Smooth muscle cell (in vitro differentiated cells): ENCODE data around the gene SIMC1. TPM values are rescaled to one million over a fixed set of nuclear protein-coding genes. Genes with fewer than 3 reads are reported as not detected.

Experiments used
- DNase-seq: peaks from one replicate; lab custom pipeline; 2025; ENCODE audit not compliant: unreplicated experiment; lab: John Stamatoyannopoulos, UW
- H2AFZ ChIP-seq: fragments of 200-600 bp; sonication (generic); 2 replicates; pipeline ENCODE4 v1.6.0; 2016; ENCODE audit warnings: antibody characterized with exemption, low read depth, mild to moderate bottlenecking
- H3F3A ChIP-seq: fragments of 200-600 bp; sonication (generic); 2 replicates; pipeline ENCODE4 v1.6.0; 2017; ENCODE audit warnings: antibody characterized with exemption, low read depth
- H3K27ac ChIP-seq: fragments of 200-600 bp; sonication (generic); 2 replicates; pipeline ENCODE4 v1.5.1; 2016; ENCODE audit warnings: low read depth, mild to moderate bottlenecking
- H3K27me3 ChIP-seq: fragments of 200-600 bp; sonication (generic); 2 replicates; pipeline ENCODE4 v1.6.1; 2016; ENCODE audit warnings: low read depth, mild to moderate bottlenecking
- H3K36me3 ChIP-seq: fragments of 200-600 bp; sonication (generic); 2 replicates; pipeline ENCODE4 v1.5.1; 2016; ENCODE audit warnings: low read depth
- H3K4me1 ChIP-seq: fragments of 200-600 bp; sonication (generic); 2 replicates; pipeline ENCODE4 v1.5.1; 2016; ENCODE audit warnings: low read depth
- H3K4me2 ChIP-seq: fragments of 200-600 bp; sonication (generic); 2 replicates; pipeline ENCODE4 v1.6.0; 2016; ENCODE audit warnings: mild to moderate bottlenecking
- H3K4me3 ChIP-seq: fragments of 200-600 bp; sonication (generic); 2 replicates; pipeline ENCODE4 v1.5.1; 2016; ENCODE audit warnings: mild to moderate bottlenecking
- H3K79me2 ChIP-seq: fragments of 200-600 bp; sonication (generic); 2 replicates; pipeline ENCODE4 v1.6.0; 2016; ENCODE audit warnings: low read depth, mild to moderate bottlenecking
- H3K9ac ChIP-seq: fragments of 200-600 bp; sonication (generic); 2 replicates; pipeline ENCODE4 v1.6.0; 2016; ENCODE audit warnings: low read depth
- H3K9me3 ChIP-seq: fragments of 200-600 bp; sonication (generic); replicated peaks from 2 replicates; pipeline ENCODE4 v1.5.1; 2016; ENCODE audit warnings: low read depth
- H4K20me1 ChIP-seq: fragments of 200-600 bp; sonication (generic); 2 replicates; pipeline ENCODE4 v1.6.0; 2016; ENCODE audit warnings: low read depth
- CTCF ChIP-seq: fragments of 200-600 bp; sonication (generic); IDR thresholded peaks from 2 replicates; pipeline ENCODE4 v1.5.1; 2017; ENCODE audit warnings: borderline replicate concordance, mild to moderate bottlenecking, antibody characterized with exemption; ENCODE audit not compliant: insufficient read depth, poor library complexity, severe bottlenecking
- WGBS: methylation state at CpG from one replicate; pipeline ENCODE4 v1.1.7; 2016; ENCODE audit warnings: low lambda C conversion rate; 5-methylcytosine and 5-hydroxymethylcytosine counted together
- polyA plus RNA-seq: library from polyadenylated mRNA; unstranded; fragments of >200 nt; fragmentation: Nextera tagmentation; extraction: Ambion mirVana; gene quantifications from 2 replicates; pipeline ENCODE4 v1.2.1, GENCODE V29; 2016
- total RNA-seq: library from RNA; depleted of rRNA; stranded (reverse); fragments of >200 nt; gene quantifications from 2 replicates; pipeline ENCODE4 v1.2.3, GENCODE V29; 2014

Gene SIMC1
- total and polyA plus RNA-seq, 2 experiments from 2014 or later: 15.3 to 16.3 TPM

GRCh38 chr5:176384366-176384930 is 146.2 kb downstream of the SIMC1 start:
- TF ChIP-seq CTCF: no peak
- DNase-seq: no peak
- Histone ChIP-seq H3K79me2 (peaks cover 29% of the 10 kb centered on the region), H3K4me3 (no peak overlapping the region), H4K20me1 (no peaks in the 10 kb centered on the region), H3K36me3 (peaks cover 7% of the 10 kb centered on the region), H3K27me3 (no peaks in the 10 kb centered on the region), H3K9me3 (no peaks in the 10 kb centered on the region), H3K4me1 (peaks cover 11% of the 10 kb centered on the region), H3F3A (no peaks in the 10 kb centered on the region), H3K27ac (no peak overlapping the region), H3K4me2 (no peak overlapping the region), H3K9ac (no peak overlapping the region), H2AFZ (no peak overlapping the region)
- 99% methylated on average over 8 of the region's 8 CpGs for WGBS

GRCh38 chr5:176384991-176385390 is 146.8 kb downstream of the SIMC1 start:
- Histone ChIP-seq H3K9ac (no peak overlapping the region), H3K27me3 (no peaks in the 10 kb centered on the region), H3K79me2 (peaks cover 29% of the 10 kb centered on the region), H2AFZ (no peak overlapping the region), H3F3A (no peaks in the 10 kb centered on the region), H3K27ac (no peak overlapping the region), H3K9me3 (no peaks in the 10 kb centered on the region), H3K4me1 (peaks cover 14% of the 10 kb centered on the region), H3K4me2 (no peak overlapping the region), H3K36me3 (peaks cover 7% of the 10 kb centered on the region), H4K20me1 (no peaks in the 10 kb centered on the region), H3K4me3 (no peak overlapping the region)
- TF ChIP-seq CTCF: no peak
- DNase-seq: no peak
- 96% methylated on average over 12 of the region's 12 CpGs for WGBS

DNA sequence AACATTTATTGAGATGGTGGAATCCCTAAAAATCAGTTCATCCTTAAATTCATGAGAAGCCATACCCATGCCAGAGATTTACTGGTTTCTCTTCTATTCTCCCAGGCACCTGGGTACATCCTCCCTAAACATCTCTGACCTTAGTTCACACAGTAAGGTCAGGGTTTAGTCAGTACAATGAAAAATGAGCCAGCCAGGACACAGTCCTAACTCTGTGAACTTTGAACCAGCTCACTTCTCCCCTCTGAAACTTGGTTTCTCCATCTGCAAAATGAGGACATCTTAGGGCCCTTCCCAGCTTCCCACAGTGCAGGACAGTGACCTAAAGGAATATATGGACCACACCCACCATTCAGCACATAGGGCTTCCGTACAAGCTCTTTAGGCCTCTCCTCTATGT is 148.3 kb downstream of the SIMC1 start:
- no peak for DNase-seq
- Histone ChIP-seq H4K20me1 (no peaks in the 10 kb centered on the region), H3F3A (no peaks in the 10 kb centered on the region), H3K4me2 (peak overlapping the region; percentile 99), H3K4me3 (no peak overlapping the region), H3K27ac (no peak overlapping the region), H3K4me1 (peaks cover 14% of the 10 kb centered on the region), H3K27me3 (no peaks in the 10 kb centered on the region), H2AFZ (no peak overlapping the region), H3K9me3 (no peaks in the 10 kb centered on the region), H3K79me2 (peaks cover 29% of the 10 kb centered on the region), H3K36me3 (peaks cover 7% of the 10 kb centered on the region), H3K9ac (no peak overlapping the region)
- TF ChIP-seq CTCF: no peak
- WGBS: 81% methylated on average over 1 of the region's 1 CpG

DNA sequence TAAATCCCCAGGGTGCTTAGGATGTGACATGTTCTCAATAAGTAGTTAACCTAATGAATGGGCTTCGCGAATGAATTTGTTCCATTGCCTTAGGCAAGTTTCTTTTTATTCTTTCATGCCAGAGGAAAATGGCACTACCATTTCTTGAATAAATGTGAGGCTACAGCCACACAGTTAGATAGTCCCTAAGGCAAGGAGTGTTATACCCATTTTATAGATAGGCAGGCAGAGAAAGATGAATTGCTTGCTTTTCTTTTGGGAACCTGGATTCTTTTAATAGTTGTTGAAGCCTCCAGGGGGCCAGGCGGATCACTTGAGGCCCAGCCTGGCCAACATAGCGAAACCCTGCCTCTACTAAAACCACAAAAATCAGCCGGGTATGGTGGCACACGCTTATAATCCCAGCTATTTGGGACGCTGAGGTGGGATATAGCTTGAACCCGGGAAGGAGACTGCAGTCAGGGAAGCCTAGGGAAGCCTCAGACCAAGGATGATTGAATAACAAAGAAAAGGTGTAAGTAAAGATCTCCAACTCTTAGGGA is 149.2 kb downstream of the SIMC1 start:
- Histone ChIP-seq H3K27ac (peak overlapping the region; percentile 22), H3K4me2 (peak overlapping the region; percentile 99), H3K27me3 (no peaks in the 10 kb centered on the region), H3K9me3 (no peaks in the 10 kb centered on the region), H3K9ac (peak overlapping the region; percentile 78), H3K79me2 (peaks cover 29% of the 10 kb centered on the region), H4K20me1 (no peaks in the 10 kb centered on the region), H3K36me3 (peaks cover 7% of the 10 kb centered on the region), H3F3A (no peaks in the 10 kb centered on the region), H3K4me1 (peaks cover 14% of the 10 kb centered on the region), H3K4me3 (peak overlapping the region; percentile 64), H2AFZ (no peak overlapping the region)
- no peak for DNase-seq
- TF ChIP-seq CTCF: no peak
- 34% methylated on average over 8 of the region's 8 CpGs for WGBS
